SK-N-SH (cell line): ENCODE data around the gene TRPM3.

Source experiments
- CTCF ChIP-seq: fragments of 200-600 bp; sonication (generic); IDR thresholded peaks from 2 replicates; pipeline ENCODE4 v1.6.1; 2017; ENCODE audit warnings: antibody characterized with exemption, mild to moderate bottlenecking, moderate library complexity
- EP300 ChIP-seq, 2 experiments: IDR thresholded peaks; 2 replicates each; pipeline versions ENCODE4 v1.4.0 to v1.6.1; 2012; ENCODE audit warnings: borderline replicate concordance in 1 of 2, low read depth in 1 of 2, low read length in 1 of 2
- EZH2phosphoT487 ChIP-seq: fragments of 200-600 bp; sonication (generic); IDR thresholded peaks from 2 replicates; pipeline ENCODE4 v1.6.1; 2017; ENCODE audit warnings: low read depth, mixed run types, mild to moderate bottlenecking, antibody characterized with exemption, moderate library complexity, borderline replicate concordance
- FOXM1 ChIP-seq: IDR thresholded peaks from 2 replicates; pipeline ENCODE4 v1.4.0; 2012; ENCODE audit warnings: low read depth, mild to moderate bottlenecking
- GABPA ChIP-seq: IDR thresholded peaks from 2 replicates; pipeline ENCODE4 v1.4.0; 2012; ENCODE audit warnings: low read depth, mild to moderate bottlenecking
- MEF2A ChIP-seq: IDR thresholded peaks from 2 replicates; pipeline ENCODE4 v1.4.0; 2012; ENCODE audit warnings: low read depth, borderline replicate concordance
- POLR2AphosphoS5 ChIP-seq: IDR thresholded peaks from 2 replicates; pipeline ENCODE4 v1.6.1; 2012; ENCODE audit warnings: low read depth, low read length
- RAD21 ChIP-seq: IDR thresholded peaks from 2 replicates; pipeline ENCODE4 v1.6.1; 2012; ENCODE audit warnings: mild to moderate bottlenecking, low read length
- RCOR1 ChIP-seq: fragments of 150-350 bp; IDR thresholded peaks from 2 replicates; pipeline ENCODE4 v1.6.1; 2017; ENCODE audit warnings: antibody characterized with exemption, low read length
- REST ChIP-seq: IDR thresholded peaks from 2 replicates; pipeline ENCODE4 v1.6.1; 2012; ENCODE audit warnings: mild to moderate bottlenecking, low read depth, low read length, moderate library complexity
- TAF1 ChIP-seq: IDR thresholded peaks from 2 replicates; pipeline ENCODE4 v1.6.1; 2012; ENCODE audit warnings: low read depth, mild to moderate bottlenecking, low read length, moderate library complexity, borderline replicate concordance
- TEAD4 ChIP-seq: IDR thresholded peaks from 2 replicates; pipeline ENCODE4 v1.4.0; 2012; ENCODE audit warnings: mild to moderate bottlenecking, borderline replicate concordance; ENCODE audit not compliant: insufficient read depth
- YY1 ChIP-seq: IDR thresholded peaks from 2 replicates; pipeline ENCODE4 v1.4.0; 2012; ENCODE audit warnings: low read depth, mild to moderate bottlenecking

DNA sequence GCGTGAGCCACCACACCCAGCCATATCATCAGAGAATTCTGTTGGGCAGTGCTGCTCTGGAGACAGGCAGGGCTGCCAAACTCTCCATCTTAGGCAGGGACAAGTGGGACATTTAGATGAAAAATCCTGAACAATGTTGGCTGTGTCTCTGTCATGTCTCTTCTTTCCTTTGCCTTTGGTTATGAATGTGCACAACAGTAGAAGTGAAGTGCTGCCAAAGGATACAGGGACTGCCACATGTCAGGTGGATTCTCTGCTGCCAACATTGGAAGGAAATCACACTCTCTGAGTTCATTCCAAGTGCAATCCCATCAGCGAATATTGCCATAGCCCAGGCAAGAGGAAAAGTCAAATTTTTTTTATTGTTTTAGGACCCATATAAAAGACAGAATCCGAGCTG lies 348.8 kb downstream of the TRPM3 start:
- TF ChIP-seq CTCF, result no peak
- no peak for TF ChIP-seq RAD21
- TF ChIP-seq YY1, result no peak
- TF ChIP-seq EZH2phosphoT487, result no peak
- no peak for TF ChIP-seq REST
- no peak for TF ChIP-seq EP300 (IDR thresholded peaks at IDR 0.05; ENCODE audit: borderline replicate concordance in 1 of 2, low read depth in 1 of 2, low read length in 1 of 2)
- no peak for TF ChIP-seq TAF1
- TF ChIP-seq FOXM1, result no peak
- TF ChIP-seq RCOR1, result no peak
- TF ChIP-seq MEF2A, result no peak
- no peak for TF ChIP-seq TEAD4
- TF ChIP-seq GABPA, result no peak
- no peak for TF ChIP-seq POLR2AphosphoS5
